Keratinocyte (primary cell): ENCODE results near the gene INHBB. TPM values are rescaled to one million over a fixed set of nuclear protein-coding genes. Genes with fewer than 3 reads are reported as not detected.

ENCODE experiments used
- DNase-seq: peaks from one replicate; pipeline ENCODE4 v3.0.0-alpha.2; 2011; ENCODE audit warnings: low read depth, missing footprints, low spot score
- FAIRE-seq: peaks from 2 replicates; lab custom pipeline; 2011; peaks lifted over from hg19 to GRCh38; lab: Jason Lieb, UNC
- H2AFZ ChIP-seq: 2 replicates; pipeline ENCODE4 v1.6.0; 2012; ENCODE audit warnings: low read length, control low read depth, inconsistent platforms; ENCODE audit not compliant: control insufficient read depth
- H3K27ac ChIP-seq: 2 replicates; pipeline ENCODE4 v1.5.1; 2011; ENCODE audit warnings: low read length; ENCODE audit not compliant: control insufficient read depth, insufficient read depth
- H3K27me3 ChIP-seq: 3 replicates; pipeline ENCODE4 v1.6.0; 2011; ENCODE audit warnings: low read length; ENCODE audit not compliant: control insufficient read depth, insufficient read depth; ENCODE audit errors: extremely low read depth
- H3K36me3 ChIP-seq, 2 experiments: 2 replicates in 1 of 2; 3 replicates in 1 of 2; pipeline ENCODE4 v1.5.1; 2011; ENCODE audit warnings: low read length in 2 of 2, mild to moderate bottlenecking in 1 of 2; ENCODE audit not compliant: control insufficient read depth in 2 of 2, insufficient read depth in 2 of 2; ENCODE audit errors: extremely low read depth in 1 of 2
- H3K4me1 ChIP-seq: 3 replicates; pipeline ENCODE4 v1.5.1; 2011; ENCODE audit warnings: low read length; ENCODE audit not compliant: control insufficient read depth, insufficient read depth; ENCODE audit errors: extremely low read depth
- H3K4me2 ChIP-seq: 3 replicates; pipeline ENCODE4 v1.6.0; 2011; ENCODE audit warnings: low read depth, low read length; ENCODE audit not compliant: control insufficient read depth, insufficient read depth; ENCODE audit errors: extremely low read depth
- H3K4me3 ChIP-seq, 3 experiments: fragments of 200-600 bp in 1 of 3; sonication (generic) in 1 of 3; 2 replicates in 2 of 3; 3 replicates in 1 of 3; pipeline ENCODE4 v1.5.1; 2011 to 2016; ENCODE audit warnings: low read length in 3 of 3, mild to moderate bottlenecking in 3 of 3, control low read depth in 2 of 3, inconsistent platforms in 1 of 3, low read depth in 1 of 3, mixed read lengths in 1 of 3, mixed run types in 1 of 3, moderate library complexity in 1 of 3; ENCODE audit not compliant: control insufficient read depth in 2 of 3, insufficient read depth in 2 of 3; ENCODE audit errors: extremely low read depth in 1 of 3
- H3K79me2 ChIP-seq: 2 replicates; pipeline ENCODE4 v1.6.0; 2012; ENCODE audit warnings: low read length; ENCODE audit not compliant: control insufficient read depth, insufficient read depth
- H3K9ac ChIP-seq: 3 replicates; pipeline ENCODE4 v1.6.0; 2011; ENCODE audit warnings: low read length; ENCODE audit not compliant: control insufficient read depth, insufficient read depth; ENCODE audit errors: extremely low read depth
- H3K9me1 ChIP-seq: 3 replicates; pipeline ENCODE4 v1.6.0; 2011; ENCODE audit warnings: low read length; ENCODE audit not compliant: control insufficient read depth, insufficient read depth; ENCODE audit errors: extremely low read depth
- H3K9me3 ChIP-seq: 2 replicates; pipeline ENCODE4 v1.5.1; 2012; ENCODE audit warnings: low read depth, low read length; ENCODE audit not compliant: control insufficient read depth
- H4K20me1 ChIP-seq: 3 replicates; pipeline ENCODE4 v1.6.0; 2011; ENCODE audit warnings: low read length; ENCODE audit not compliant: control insufficient read depth, insufficient read depth; ENCODE audit errors: extremely low read depth
- CTCF ChIP-seq, 3 experiments: IDR thresholded peaks in 1 of 3; conservative IDR thresholded peaks in 1 of 3; optimal IDR thresholded peaks in 1 of 3; 2 replicates in 2 of 3; 3 replicates in 1 of 3; pipeline versions ENCODE3 to v1.5.1; 2011; ENCODE audit warnings: low read length in 3 of 3, mild to moderate bottlenecking in 3 of 3, moderate library complexity in 2 of 3, control low read depth in 1 of 3, inconsistent platforms in 1 of 3; ENCODE audit not compliant: insufficient read depth in 2 of 3; ENCODE audit errors: extremely low read depth in 1 of 3
- EZH2 ChIP-seq: IDR thresholded peaks from one replicate; pipeline ENCODE4 v1.6.1; 2012; ENCODE audit warnings: inconsistent platforms, mild to moderate bottlenecking, low read length, moderate library complexity
- dilution Hi-C: fragments of 300-500 bp; cut with MboI; formaldehyde crosslinking; loops from one replicate; pipeline ENCODE4 v1.7.0; 2020; ENCODE audit warnings: low sequenced_read_pairs; ENCODE audit not compliant: extremely low pct_ligation_motif_present
- polyA plus RNA-seq, 5 experiments: library from polyadenylated mRNA; depleted of rRNA in 3 of 5; stranded (reverse) in 3 of 5; stranded (forward) in 1 of 5; unstranded in 1 of 5; fragments of >200 nt; gene quantifications; 1 replicate in 1 of 5; 2 replicates in 3 of 5; 3 replicates in 1 of 5; pipeline versions ENCODE4 v1.2.1 to v1.2.3, GENCODE V29; 2011 to 2012; ENCODE audit warnings: missing spikeins in 2 of 5, low read depth in 1 of 5, low replicate concordance in 1 of 5

The INHBB gene
- polyA plus RNA-seq, 1 donor (not counting 4 experiments of a cell fraction or from before 2014, with no cell fraction given), result not detected

DNA sequence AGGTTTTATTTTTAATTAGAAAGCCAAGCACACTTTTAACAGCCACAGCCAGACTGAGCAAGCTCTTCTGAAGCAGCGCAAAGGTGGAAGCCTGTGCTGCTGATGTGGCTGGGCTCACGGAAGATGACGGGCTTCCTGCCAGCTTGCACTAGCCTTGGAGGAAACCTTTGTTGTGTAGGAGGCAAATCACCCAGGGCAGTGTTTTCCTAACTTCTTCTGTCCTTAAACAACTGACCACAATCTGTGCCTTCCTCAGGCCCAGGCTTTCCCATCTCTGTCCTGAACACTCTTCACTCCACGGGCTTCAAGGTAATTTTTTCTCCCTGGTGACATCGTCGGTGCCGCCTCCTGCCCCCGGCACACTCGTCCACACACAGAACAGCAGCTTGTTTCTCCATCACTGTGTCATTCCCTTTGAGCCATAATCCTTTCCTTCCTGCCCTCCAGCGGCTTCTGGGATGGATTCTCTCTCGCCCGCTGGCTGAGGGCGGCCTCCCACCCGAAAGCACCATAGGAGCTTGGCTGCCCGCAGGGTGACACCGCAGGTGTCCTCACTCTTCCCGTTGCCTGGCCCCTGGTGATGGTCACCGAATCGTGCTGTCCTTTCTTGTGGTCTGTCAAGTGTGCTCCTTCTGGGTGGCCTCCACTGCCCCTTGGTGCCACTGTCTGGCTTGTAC is 31.1 kb upstream of the INHBB start:
- no peak for DNase-seq
- dilution Hi-C loops, result no loop called here
- no peak for FAIRE-seq

DNA sequence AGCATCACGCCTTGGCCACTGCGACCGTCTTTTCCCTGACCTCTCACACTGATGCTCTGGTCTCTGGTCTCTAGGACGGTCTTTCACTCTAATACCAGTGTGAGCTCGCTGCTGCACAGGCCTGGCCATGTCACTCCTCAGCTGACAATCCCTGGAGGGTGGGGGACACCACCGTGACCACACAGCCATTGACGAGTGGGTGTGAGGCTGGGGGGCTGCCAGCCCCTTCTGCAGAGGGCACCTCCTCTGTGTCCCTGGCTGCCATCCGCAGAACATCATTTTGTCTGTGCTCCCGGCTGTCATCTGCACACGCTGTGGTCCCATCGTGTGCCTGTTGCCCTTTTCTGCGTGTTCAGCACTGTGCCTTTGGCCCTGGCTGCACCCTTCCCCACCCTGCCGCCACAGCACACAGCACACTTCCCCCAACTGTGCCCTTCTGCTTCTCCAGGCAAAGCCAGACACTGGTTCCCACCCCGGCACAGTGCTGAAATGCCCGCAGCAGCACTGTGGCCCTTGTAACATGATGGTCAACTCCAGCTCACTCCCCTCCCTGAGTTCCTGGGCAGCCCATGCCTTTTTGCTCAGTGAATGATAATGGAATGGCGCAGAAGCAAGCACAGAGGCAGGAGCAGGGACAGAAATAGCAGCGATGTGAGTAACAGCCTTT is 30.4 kb upstream of the INHBB start:
- no peak for FAIRE-seq
- H3K4me2 ChIP-seq, result no peak overlapping the region
- dilution Hi-C loops, result no loop called here

More for the DNA sequence above, 31.1 kb upstream of the INHBB start:
- Histone ChIP-seq H3K9me3 (no peaks in the 10 kb centered on the region), H3K36me3 (no peaks in the 10 kb centered on the region), H3K4me2 (no peak overlapping the region), H2AFZ (no peak overlapping the region), H4K20me1 (no peaks in the 10 kb centered on the region), H3K27ac (no peak overlapping the region), H3K4me1 (peaks cover 8% of the 10 kb centered on the region), H3K9me1 (no peaks in the 10 kb centered on the region), H3K9ac (no peak overlapping the region), H3K27me3 (no peaks in the 10 kb centered on the region), H3K79me2 (no peaks in the 10 kb centered on the region), H3K4me3 (no peak overlapping the region)
- no peak for TF ChIP-seq CTCF (optimal IDR thresholded peaks at IDR 0.05 in 1 of 3, IDR thresholded peaks at IDR 0.05 in 1 of 3, conservative IDR thresholded peaks at IDR 0.05 in 1 of 3; ENCODE audit: extremely low read depth in 1 of 3, insufficient read depth in 2 of 3, low read length in 3 of 3)
- no peak for TF ChIP-seq EZH2

More for the DNA sequence above, 30.4 kb upstream of the INHBB start:
- no peaks in the 10 kb centered on the region for H3K79me2 ChIP-seq
- no peaks in the 10 kb centered on the region for H3K9me3 ChIP-seq
- no peak overlapping the region for H3K4me3 ChIP-seq
- TF ChIP-seq CTCF (optimal IDR thresholded peaks at IDR 0.05 in 1 of 3, IDR thresholded peaks at IDR 0.05 in 1 of 3, conservative IDR thresholded peaks at IDR 0.05 in 1 of 3; ENCODE audit: extremely low read depth in 1 of 3, insufficient read depth in 2 of 3, low read length in 3 of 3) (no peak), EZH2 (no peak)
- H3K4me1 ChIP-seq, result peaks cover 14% of the 10 kb centered on the region
- no peak overlapping the region for H2AFZ ChIP-seq
- H3K9me1 ChIP-seq, result no peaks in the 10 kb centered on the region
- no peaks in the 10 kb centered on the region for H3K36me3 ChIP-seq
- DNase-seq, result no peak
- peaks cover 2% of the 10 kb centered on the region for H4K20me1 ChIP-seq
- no peaks in the 10 kb centered on the region for H3K27me3 ChIP-seq
- no peak overlapping the region for H3K9ac ChIP-seq
- no peak overlapping the region for H3K27ac ChIP-seq
